Measurements from ENCODE around the gene TGM2. TPM values are rescaled to one million over a fixed set of nuclear protein-coding genes. Genes with fewer than 3 reads are reported as not detected.

Gene TGM2
- polyA plus RNA-seq, 1 donor from 2014 or later = not detected

- Histone ChIP-seq H3K9ac (ENCODE audit: low read length) (no peak overlapping the region), H4K20me1 (ENCODE audit: insufficient read depth) (no peaks in the 10 kb centered on the region), H3K4me3 (ENCODE audit: low read length) (no peak overlapping the region), H3K9me3 (ENCODE audit: low read length) (no peaks in the 10 kb centered on the region), H3K27ac (ENCODE audit: low read length) (no peak overlapping the region), H2AFZ (ENCODE audit: low read depth, low read length) (no peak overlapping the region), H3K9me2 (ENCODE audit: insufficient read depth, low read length) (no peaks in the 10 kb centered on the region), H3K36me3 (ENCODE audit: insufficient read depth, low read length) (peaks cover 9% of the 10 kb centered on the region), H3K27me3 (ENCODE audit: insufficient read depth, low read depth, low read length) (no peaks in the 10 kb centered on the region), H3K4me2 (ENCODE audit: low read length) (no peak overlapping the region), H3F3A (ENCODE audit: insufficient read depth, low read length, poor library complexity, severe bottlenecking) (no peaks in the 10 kb centered on the region), H3K79me2 (replicated peaks; ENCODE audit: insufficient read depth, low read length) (no peaks in the 10 kb centered on the region)
- TF ChIP-seq REST (IDR thresholded peaks at IDR 0.05; ENCODE audit: borderline replicate concordance) = no peak
- no peak for TF ChIP-seq EZH2 (IDR thresholded peaks at IDR 0.05; ENCODE audit: borderline replicate concordance, insufficient read depth, low read length, poor library complexity, severe bottlenecking)
- no peak for TF ChIP-seq TAF1 (IDR thresholded peaks at IDR 0.05; ENCODE audit: low read depth)
- TF ChIP-seq CTCF (IDR thresholded peaks at IDR 0.05; ENCODE audit: poor library complexity, severe bottlenecking) = no peak
- TF ChIP-seq RAD21 (conservative IDR thresholded peaks at IDR 0.05) = no peak
- TF ChIP-seq MXI1 (conservative IDR thresholded peaks at IDR 0.05; ENCODE audit: poor library complexity, severe bottlenecking) = no peak
- no peak for TF ChIP-seq POLR2AphosphoS5 (IDR thresholded peaks at IDR 0.05)
- TF ChIP-seq EP300 (conservative IDR thresholded peaks at IDR 0.05; ENCODE audit: poor library complexity, severe bottlenecking) = no peak
- no peak for TF ChIP-seq SMC3 (conservative IDR thresholded peaks at IDR 0.05; ENCODE audit: poor library complexity)
Observed at GRCh38 chr20:38089500-38089899, 75.6 kb downstream of the TGM2 start.

GRCh38 chr20:38085026-38085425 is 80.0 kb downstream of the TGM2 start:
- TF ChIP-seq RAD21 (conservative IDR thresholded peaks at IDR 0.05) = no peak
- TF ChIP-seq SMC3 (conservative IDR thresholded peaks at IDR 0.05; ENCODE audit: poor library complexity) = no peak
- no peak for TF ChIP-seq EP300 (conservative IDR thresholded peaks at IDR 0.05; ENCODE audit: poor library complexity, severe bottlenecking)
- TF ChIP-seq EZH2 (IDR thresholded peaks at IDR 0.05; ENCODE audit: borderline replicate concordance, insufficient read depth, low read length, poor library complexity, severe bottlenecking) = no peak
- TF ChIP-seq REST (IDR thresholded peaks at IDR 0.05; ENCODE audit: borderline replicate concordance) = no peak
- TF ChIP-seq CTCF (IDR thresholded peaks at IDR 0.05; ENCODE audit: poor library complexity, severe bottlenecking) = no peak
- no peak for TF ChIP-seq TAF1 (IDR thresholded peaks at IDR 0.05; ENCODE audit: low read depth)
- no peak for TF ChIP-seq POLR2AphosphoS5 (IDR thresholded peaks at IDR 0.05)
- no peak for TF ChIP-seq MXI1 (conservative IDR thresholded peaks at IDR 0.05; ENCODE audit: poor library complexity, severe bottlenecking)
- H3K4me3 ChIP-seq (ENCODE audit: low read length) = no peak overlapping the region
- peaks cover 9% of the 10 kb centered on the region for H3K36me3 ChIP-seq (ENCODE audit: insufficient read depth, low read length)
- no peaks in the 10 kb centered on the region for H3K9me3 ChIP-seq (ENCODE audit: low read length)
- H3K27ac ChIP-seq (ENCODE audit: low read length) = no peak overlapping the region
- H4K20me1 ChIP-seq (ENCODE audit: insufficient read depth) = no peaks in the 10 kb centered on the region
- H3K9me2 ChIP-seq (ENCODE audit: insufficient read depth, low read length) = no peaks in the 10 kb centered on the region
- H3K9ac ChIP-seq (ENCODE audit: low read length) = no peak overlapping the region
- H2AFZ ChIP-seq (ENCODE audit: low read depth, low read length) = no peak overlapping the region
- no peaks in the 10 kb centered on the region for H3K79me2 ChIP-seq (replicated peaks; ENCODE audit: insufficient read depth, low read length)
- no peaks in the 10 kb centered on the region for H3F3A ChIP-seq (ENCODE audit: insufficient read depth, low read length, poor library complexity, severe bottlenecking)
- no peak overlapping the region for H3K4me2 ChIP-seq (ENCODE audit: low read length)
- no peaks in the 10 kb centered on the region for H3K27me3 ChIP-seq (ENCODE audit: insufficient read depth, low read depth, low read length)

All from neural cell (in vitro differentiated cells).